Measurements from ENCODE around the gene TAC3.

The TAC3 gene

DNA sequence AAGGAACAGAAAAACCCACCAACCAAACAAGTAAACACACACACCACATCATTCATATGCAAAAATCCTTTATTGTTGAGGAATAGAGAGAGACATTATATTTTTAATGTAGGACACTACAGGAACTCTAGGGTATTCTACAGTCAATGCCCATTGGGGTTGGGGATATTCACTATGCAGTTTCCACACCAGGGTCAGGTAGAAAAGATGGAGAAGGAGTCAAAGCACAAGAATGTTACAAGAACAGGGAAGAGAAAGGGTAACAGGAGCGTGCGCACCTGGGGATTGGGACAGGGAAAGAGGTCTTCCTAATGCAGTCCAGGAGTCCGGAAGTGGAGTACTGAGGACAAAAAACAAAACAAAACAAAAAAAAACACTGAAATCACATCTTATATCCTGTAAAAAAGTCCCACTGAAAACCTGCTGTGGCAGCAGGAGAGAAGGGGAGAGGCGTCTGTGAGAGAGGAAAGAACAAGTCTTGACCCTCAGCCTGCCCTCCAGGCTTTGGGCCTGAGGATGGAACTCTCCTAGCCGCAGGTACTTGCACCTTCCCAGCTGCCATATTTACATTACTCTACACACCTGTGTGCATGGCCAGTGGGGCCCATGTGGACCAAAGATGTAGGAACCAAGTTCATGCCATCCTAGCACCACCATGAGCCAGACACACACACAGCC, 6.2 kb downstream of the TAC3 start:
- Histone ChIP-seq H3K4me1 (ENCODE audit: control insufficient read depth, insufficient read depth, low read length) (peaks cover 13% of the 10 kb centered on the region), H3K4me3 (ENCODE audit: low read length) (no peak overlapping the region), H3K27ac (ENCODE audit: low read depth, low read length) (no peak overlapping the region), H3K36me3 (ENCODE audit: control insufficient read depth, insufficient read depth, low read length) (no peaks in the 10 kb centered on the region), H3K9ac (ENCODE audit: low read length) (no peak overlapping the region), H3K27me3 (ENCODE audit: control insufficient read depth, insufficient read depth, low read length) (no peaks in the 10 kb centered on the region)

- Histone ChIP-seq H3K9ac (ENCODE audit: low read length) (no peak overlapping the region), H3K27ac (ENCODE audit: low read depth, low read length) (peak overlapping the region; percentile 25), H3K4me3 (ENCODE audit: low read length) (no peak overlapping the region), H3K4me1 (ENCODE audit: control insufficient read depth, insufficient read depth, low read length) (peaks cover 13% of the 10 kb centered on the region), H3K27me3 (ENCODE audit: control insufficient read depth, insufficient read depth, low read length) (no peaks in the 10 kb centered on the region), H3K36me3 (ENCODE audit: control insufficient read depth, insufficient read depth, low read length) (peaks cover 10% of the 10 kb centered on the region)
Measured at GRCh38 chr12:57008178-57008577, 8.2 kb downstream of the TAC3 start.

GRCh38 chr12:57006809-57007475, 9.4 kb downstream of the TAC3 start:
- H3K27me3 ChIP-seq (ENCODE audit: control insufficient read depth, insufficient read depth, low read length): no peaks in the 10 kb centered on the region
- H3K9ac ChIP-seq (ENCODE audit: low read length): peak overlapping the region; percentile 59
- peak overlapping the region; percentile 56 for H3K4me3 ChIP-seq (ENCODE audit: low read length)
- peak overlapping the region; percentile 38 for H3K27ac ChIP-seq (ENCODE audit: low read depth, low read length)
- H3K36me3 ChIP-seq (ENCODE audit: control insufficient read depth, insufficient read depth, low read length): peaks cover 16% of the 10 kb centered on the region
- peaks cover 13% of the 10 kb centered on the region for H3K4me1 ChIP-seq (ENCODE audit: control insufficient read depth, insufficient read depth, low read length)

DNA sequence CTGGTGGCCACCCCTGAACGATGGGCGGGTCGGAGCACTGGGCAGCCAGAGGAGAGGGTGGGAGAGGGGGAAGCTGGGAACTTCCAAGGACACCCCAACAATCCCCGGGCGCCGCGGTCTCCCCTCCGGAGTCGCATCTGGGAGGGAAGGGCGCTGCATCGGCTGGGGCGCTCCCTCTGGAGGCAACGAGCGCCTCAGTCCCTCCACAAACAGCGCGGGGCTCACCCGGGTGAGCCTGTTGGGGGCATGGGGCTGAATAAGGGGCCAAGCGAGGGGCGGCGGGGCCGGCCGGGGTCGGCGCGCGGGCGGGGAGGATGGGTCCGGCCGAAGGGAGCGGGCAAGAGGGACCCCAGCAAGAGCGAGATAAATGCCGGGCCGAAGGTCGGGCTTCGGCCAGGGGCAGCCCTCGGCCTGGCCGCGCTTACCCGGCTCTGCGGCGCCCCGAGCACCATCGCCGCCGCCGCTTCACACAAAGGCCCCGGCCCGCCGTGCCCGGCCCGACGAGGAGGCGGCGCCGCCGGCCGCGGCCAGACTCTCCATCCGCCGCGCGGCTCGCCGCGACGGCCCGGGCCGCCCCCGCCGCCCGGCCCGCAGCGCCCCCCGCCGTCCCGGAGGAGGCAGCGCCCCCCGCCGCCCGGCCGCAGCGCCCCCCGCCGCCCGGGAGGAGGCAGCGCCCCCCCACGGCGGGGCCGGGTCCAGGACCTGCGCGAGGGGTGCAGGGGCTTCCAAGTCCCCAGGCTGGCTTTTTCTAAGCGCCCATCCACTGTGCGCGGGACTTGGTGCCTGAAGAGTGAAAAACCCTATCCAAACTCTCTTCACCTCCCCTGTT, 10.1 kb downstream of the TAC3 start, which contains the start of gene ZBTB39:
Gene ZBTB39 (minus strand): TSS at position 567 of the 829 bp plus-strand sequence. CDS start 1,629 bp downstream, outside the sequence.
- Histone ChIP-seq H3K27me3 (ENCODE audit: control insufficient read depth, insufficient read depth, low read length) (no peaks in the 10 kb centered on the region), H3K4me3 (ENCODE audit: low read length) (peak within 1 kb of the TSS; percentile 62), H3K27ac (ENCODE audit: low read depth, low read length) (peak within 1 kb of the TSS; percentile 66)

GRCh38 chr12:57004651-57005050, 11.7 kb downstream of the TAC3 start:
- Histone ChIP-seq H3K9ac (ENCODE audit: low read length) (no peak overlapping the region), H3K4me1 (ENCODE audit: control insufficient read depth, insufficient read depth, low read length) (peaks cover 13% of the 10 kb centered on the region), H3K36me3 (ENCODE audit: control insufficient read depth, insufficient read depth, low read length) (peaks cover 16% of the 10 kb centered on the region), H3K27me3 (ENCODE audit: control insufficient read depth, insufficient read depth, low read length) (no peaks in the 10 kb centered on the region), H3K4me3 (ENCODE audit: low read length) (no peak overlapping the region), H3K27ac (ENCODE audit: low read depth, low read length) (no peak overlapping the region)

More for the DNA sequence above, 10.1 kb downstream of the TAC3 start, which contains the start of gene ZBTB39:
- Histone ChIP-seq H3K4me1 (ENCODE audit: control insufficient read depth, insufficient read depth, low read length) (peaks cover 13% of the 10 kb centered on the region), H3K9ac (ENCODE audit: low read length) (peak within 1 kb of the TSS; percentile 59), H3K36me3 (ENCODE audit: control insufficient read depth, insufficient read depth, low read length) (peaks cover 16% of the 10 kb centered on the region)

GRCh38 chr12:57003395-57003794, 12.9 kb downstream of the TAC3 start:
- Histone ChIP-seq H3K9ac (ENCODE audit: low read length) (no peak overlapping the region), H3K27me3 (ENCODE audit: control insufficient read depth, insufficient read depth, low read length) (no peaks in the 10 kb centered on the region), H3K4me3 (ENCODE audit: low read length) (no peak overlapping the region), H3K27ac (ENCODE audit: low read depth, low read length) (no peak overlapping the region), H3K36me3 (ENCODE audit: control insufficient read depth, insufficient read depth, low read length) (peaks cover 16% of the 10 kb centered on the region), H3K4me1 (ENCODE audit: control insufficient read depth, insufficient read depth, low read length) (peaks cover 8% of the 10 kb centered on the region)

GRCh38 chr12:57001448-57001906, 14.9 kb downstream of the TAC3 start:
- no peak overlapping the region for H3K27ac ChIP-seq (ENCODE audit: low read depth, low read length)
- no peak overlapping the region for H3K4me3 ChIP-seq (ENCODE audit: low read length)
- H3K4me1 ChIP-seq (ENCODE audit: control insufficient read depth, insufficient read depth, low read length): no peaks in the 10 kb centered on the region
- H3K27me3 ChIP-seq (ENCODE audit: control insufficient read depth, insufficient read depth, low read length): no peaks in the 10 kb centered on the region
- no peak overlapping the region for H3K9ac ChIP-seq (ENCODE audit: low read length)
- H3K36me3 ChIP-seq (ENCODE audit: control insufficient read depth, insufficient read depth, low read length): peaks cover 16% of the 10 kb centered on the region

GRCh38 chr12:57000393-57000792, 15.9 kb downstream of the TAC3 start:
- H3K27me3 ChIP-seq (ENCODE audit: control insufficient read depth, insufficient read depth, low read length): no peaks in the 10 kb centered on the region
- H3K4me1 ChIP-seq (ENCODE audit: control insufficient read depth, insufficient read depth, low read length): no peaks in the 10 kb centered on the region
- H3K36me3 ChIP-seq (ENCODE audit: control insufficient read depth, insufficient read depth, low read length): peaks cover 16% of the 10 kb centered on the region
- H3K27ac ChIP-seq (ENCODE audit: low read depth, low read length): no peak overlapping the region
- H3K9ac ChIP-seq (ENCODE audit: low read length): no peak overlapping the region
- H3K4me3 ChIP-seq (ENCODE audit: low read length): no peak overlapping the region

GRCh38 chr12:56999456-56999855, 16.9 kb downstream of the TAC3 start:
- Histone ChIP-seq H3K27ac (ENCODE audit: low read depth, low read length) (no peak overlapping the region), H3K27me3 (ENCODE audit: control insufficient read depth, insufficient read depth, low read length) (no peaks in the 10 kb centered on the region), H3K9ac (ENCODE audit: low read length) (no peak overlapping the region), H3K4me1 (ENCODE audit: control insufficient read depth, insufficient read depth, low read length) (no peaks in the 10 kb centered on the region), H3K36me3 (ENCODE audit: control insufficient read depth, insufficient read depth, low read length) (peaks cover 16% of the 10 kb centered on the region), H3K4me3 (ENCODE audit: low read length) (no peak overlapping the region)

DNA sequence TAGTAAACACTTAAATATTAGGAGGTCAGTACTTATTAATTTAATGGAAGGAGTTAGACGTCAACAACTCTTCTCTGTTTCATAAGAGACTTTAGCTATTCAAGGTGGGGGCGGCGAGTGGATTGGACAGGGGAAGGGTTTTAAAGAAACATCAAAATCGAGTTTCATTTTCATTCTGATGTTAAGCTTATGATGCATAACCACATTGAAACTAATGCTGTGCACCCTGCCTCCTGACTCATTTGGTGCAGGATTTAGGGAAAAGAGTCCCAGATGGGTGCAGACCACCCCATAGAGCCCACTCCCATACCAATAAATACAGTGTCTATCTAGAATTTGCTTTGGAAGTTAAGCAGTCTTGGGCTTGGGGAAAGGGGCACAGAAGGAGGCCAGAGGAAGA, 17.3 kb downstream of the TAC3 start:
- Histone ChIP-seq H3K4me1 (ENCODE audit: control insufficient read depth, insufficient read depth, low read length) (no peaks in the 10 kb centered on the region), H3K27me3 (ENCODE audit: control insufficient read depth, insufficient read depth, low read length) (no peaks in the 10 kb centered on the region), H3K36me3 (ENCODE audit: control insufficient read depth, insufficient read depth, low read length) (peaks cover 11% of the 10 kb centered on the region)

DNA sequence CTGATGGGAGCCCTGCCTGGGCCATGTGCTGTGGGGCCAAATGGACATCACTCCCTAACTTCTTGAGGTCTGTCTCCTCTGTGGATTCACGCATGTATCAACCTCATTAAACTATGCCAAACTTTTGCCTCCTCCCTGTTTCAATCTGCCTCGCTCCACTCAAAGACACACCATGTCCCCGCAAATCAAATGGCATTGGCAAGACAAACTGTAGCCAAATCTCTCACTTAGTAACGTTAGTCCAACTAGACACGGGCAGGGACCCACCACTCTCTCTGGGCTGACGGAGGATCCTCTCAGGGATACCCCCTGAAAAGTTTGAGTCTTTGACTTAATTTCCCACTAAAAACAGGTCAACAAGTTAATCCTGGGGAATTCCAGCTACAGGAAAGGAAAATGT, 18.0 kb downstream of the TAC3 start:
- Histone ChIP-seq H3K4me3 (ENCODE audit: low read length) (no peak overlapping the region), H3K36me3 (ENCODE audit: control insufficient read depth, insufficient read depth, low read length) (peaks cover 8% of the 10 kb centered on the region), H3K27ac (ENCODE audit: low read depth, low read length) (no peak overlapping the region), H3K27me3 (ENCODE audit: control insufficient read depth, insufficient read depth, low read length) (no peaks in the 10 kb centered on the region), H3K4me1 (ENCODE audit: control insufficient read depth, insufficient read depth, low read length) (no peaks in the 10 kb centered on the region), H3K9ac (ENCODE audit: low read length) (no peak overlapping the region)

More for the DNA sequence above, 17.3 kb downstream of the TAC3 start:
- H3K9ac ChIP-seq (ENCODE audit: low read length): no peak overlapping the region
- H3K4me3 ChIP-seq (ENCODE audit: low read length): no peak overlapping the region
- H3K27ac ChIP-seq (ENCODE audit: low read depth, low read length): no peak overlapping the region

Measured in rectal smooth muscle tissue (tissue), 1 donor.